22Rv1 (cell line): ENCODE measurements around the gene MAD1L1.

ENCODE experiments used
- H3K27ac ChIP-seq: fragments of 450-650 bp; 2 replicates; pipeline ENCODE4 v1.5.1; 2017
- CTCF ChIP-seq: fragments of 450-650 bp; IDR thresholded peaks from 2 replicates; pipeline ENCODE4 v1.5.1; 2017; ENCODE audit warnings: mild to moderate bottlenecking
- ZFX ChIP-seq: fragments of 450-650 bp; IDR thresholded peaks from 2 replicates; pipeline ENCODE4 v1.6.1; 2017; ENCODE audit warnings: antibody characterized with exemption, borderline replicate concordance

MAD1L1 gene

GRCh38 chr7:2109251-2109872 lies 123.4 kb downstream of the MAD1L1 start:
- no peak overlapping the region for H3K27ac ChIP-seq
- TF ChIP-seq CTCF (no peak), ZFX (no peak)

GRCh38 chr7:2108501-2109250 lies 124.1 kb downstream of the MAD1L1 start:
- no peak for TF ChIP-seq ZFX
- TF ChIP-seq CTCF: no peak
- H3K27ac ChIP-seq: no peak overlapping the region

- no peak for TF ChIP-seq CTCF
- TF ChIP-seq ZFX: no peak
Observed at GRCh38 chr7:2108071-2108455, 124.7 kb downstream of the MAD1L1 start.

DNA sequence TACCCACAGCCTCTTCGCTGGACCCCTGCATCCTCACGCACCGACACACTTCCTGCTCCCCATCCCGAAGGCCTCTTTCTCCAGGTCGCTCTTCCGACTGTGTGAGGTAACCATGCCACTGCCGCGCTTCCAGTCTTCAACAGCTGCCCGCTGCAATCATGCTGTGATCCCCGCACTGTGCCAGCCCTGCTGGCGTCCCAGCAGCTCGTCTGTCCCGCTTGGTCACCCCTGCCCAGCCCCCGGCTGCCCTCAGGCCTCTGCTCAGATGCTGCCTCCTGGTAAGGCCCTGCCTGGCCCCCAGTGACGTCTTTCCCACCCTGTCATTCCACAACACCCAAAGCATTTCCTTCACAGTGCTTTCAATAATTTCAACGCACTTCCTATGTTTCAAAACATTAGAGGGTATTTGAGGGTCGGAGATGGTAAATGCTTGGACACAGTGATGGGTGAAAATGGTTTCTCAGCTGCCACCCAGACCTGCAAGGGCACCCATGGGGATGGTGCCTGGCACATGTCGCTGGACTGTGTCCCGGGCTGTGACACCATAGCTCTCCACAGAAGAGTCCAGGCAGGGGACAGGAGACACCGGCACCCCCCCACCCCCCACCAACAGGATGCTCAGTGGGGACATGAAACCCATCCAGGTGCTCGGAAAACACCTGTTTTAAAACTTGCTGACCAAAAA lies 125.2 kb downstream of the MAD1L1 start:
- TF ChIP-seq CTCF (no peak), ZFX (no peak)

More at GRCh38 chr7:2108071-2108455, 124.7 kb downstream of the MAD1L1 start:
- no peak overlapping the region for H3K27ac ChIP-seq

DNA sequence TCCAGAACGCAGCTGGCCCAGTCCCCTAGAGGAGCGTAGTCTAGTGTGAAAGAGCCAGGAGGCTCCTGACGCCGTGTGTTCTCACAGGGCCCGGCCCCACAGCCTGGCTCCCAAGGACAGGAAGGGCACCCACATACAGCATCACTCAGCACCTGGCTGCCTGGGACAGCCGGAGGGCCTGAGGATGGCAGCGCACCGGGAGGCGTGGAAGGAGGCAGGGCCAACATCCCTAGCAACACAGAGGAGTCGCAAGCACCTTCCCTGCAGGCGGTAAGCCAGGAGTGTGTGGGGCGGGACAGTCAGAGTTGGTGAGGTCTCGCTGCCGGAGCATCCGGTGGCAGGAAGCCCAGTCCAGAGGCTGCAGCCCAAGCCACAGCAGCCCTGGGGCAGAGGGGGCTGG lies 125.8 kb downstream of the MAD1L1 start:
- no peak overlapping the region for H3K27ac ChIP-seq
- TF ChIP-seq CTCF: no peak
- no peak for TF ChIP-seq ZFX

More for the DNA sequence above, 125.2 kb downstream of the MAD1L1 start:
- H3K27ac ChIP-seq: no peak overlapping the region

- TF ChIP-seq ZFX (no peak), CTCF (no peak)
- no peak overlapping the region for H3K27ac ChIP-seq
Observed at GRCh38 chr7:2106440-2106839, 126.3 kb downstream of the MAD1L1 start.

GRCh38 chr7:2105917-2106316 lies 126.8 kb downstream of the MAD1L1 start:
- no peak overlapping the region for H3K27ac ChIP-seq

More at GRCh38 chr7:2105917-2106316, 126.8 kb downstream of the MAD1L1 start:
- TF ChIP-seq ZFX (no peak), CTCF (no peak)
